Measurements from ENCODE around the gene LRRC52.

LRRC52 gene

DNA sequence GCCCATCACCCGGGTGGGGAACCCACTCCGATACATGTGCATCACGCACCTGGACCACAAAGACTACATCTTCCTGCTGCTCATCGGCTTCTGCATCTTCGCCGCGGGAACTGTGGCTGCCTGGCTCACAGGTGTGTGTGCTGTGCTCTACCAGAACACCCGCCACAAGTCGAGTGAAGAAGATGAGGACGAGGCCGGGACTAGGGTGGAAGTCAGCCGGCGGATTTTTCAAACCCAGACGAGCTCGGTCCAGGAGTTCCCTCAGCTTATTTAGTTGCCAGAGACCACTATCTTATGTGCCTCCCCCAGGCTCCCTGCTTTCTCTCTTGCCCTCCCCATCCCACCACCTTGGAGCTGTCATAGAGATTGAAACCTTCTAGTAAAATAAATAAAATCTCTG lies 19.8 kb downstream of the LRRC52 start:
- H3K4me1 ChIP-seq (ENCODE audit: insufficient read depth, low read length, poor library complexity, severe bottlenecking), result no peaks in the 10 kb centered on the region
- H3K4me3 ChIP-seq (ENCODE audit: low read length, poor library complexity, severe bottlenecking), result no peak overlapping the region
- H3K9me2 ChIP-seq (replicated peaks; ENCODE audit: low read depth, low read length), result no peaks in the 10 kb centered on the region
- no peaks in the 10 kb centered on the region for H3K9me3 ChIP-seq (ENCODE audit: insufficient read depth, low read depth, low read length)
- H3K9ac ChIP-seq (ENCODE audit: low read depth, low read length, poor library complexity, severe bottlenecking), result no peak overlapping the region
- H3F3A ChIP-seq (ENCODE audit: low read depth), result no peaks in the 10 kb centered on the region
- H3K27me3 ChIP-seq (ENCODE audit: insufficient read depth, low read length, poor library complexity, severe bottlenecking), result no peaks in the 10 kb centered on the region
- no peaks in the 10 kb centered on the region for H4K20me1 ChIP-seq (ENCODE audit: insufficient read depth, low read length, poor library complexity, severe bottlenecking)
- H3K36me3 ChIP-seq (ENCODE audit: insufficient read depth, low read length), result no peaks in the 10 kb centered on the region
- H2AFZ ChIP-seq (ENCODE audit: low read length), result no peak overlapping the region
- no peaks in the 10 kb centered on the region for H3K79me2 ChIP-seq (ENCODE audit: insufficient read depth, low read length)
- no peak overlapping the region for H3K4me2 ChIP-seq (ENCODE audit: low read depth, low read length, poor library complexity, severe bottlenecking)
- TF ChIP-seq, protein P1, sequence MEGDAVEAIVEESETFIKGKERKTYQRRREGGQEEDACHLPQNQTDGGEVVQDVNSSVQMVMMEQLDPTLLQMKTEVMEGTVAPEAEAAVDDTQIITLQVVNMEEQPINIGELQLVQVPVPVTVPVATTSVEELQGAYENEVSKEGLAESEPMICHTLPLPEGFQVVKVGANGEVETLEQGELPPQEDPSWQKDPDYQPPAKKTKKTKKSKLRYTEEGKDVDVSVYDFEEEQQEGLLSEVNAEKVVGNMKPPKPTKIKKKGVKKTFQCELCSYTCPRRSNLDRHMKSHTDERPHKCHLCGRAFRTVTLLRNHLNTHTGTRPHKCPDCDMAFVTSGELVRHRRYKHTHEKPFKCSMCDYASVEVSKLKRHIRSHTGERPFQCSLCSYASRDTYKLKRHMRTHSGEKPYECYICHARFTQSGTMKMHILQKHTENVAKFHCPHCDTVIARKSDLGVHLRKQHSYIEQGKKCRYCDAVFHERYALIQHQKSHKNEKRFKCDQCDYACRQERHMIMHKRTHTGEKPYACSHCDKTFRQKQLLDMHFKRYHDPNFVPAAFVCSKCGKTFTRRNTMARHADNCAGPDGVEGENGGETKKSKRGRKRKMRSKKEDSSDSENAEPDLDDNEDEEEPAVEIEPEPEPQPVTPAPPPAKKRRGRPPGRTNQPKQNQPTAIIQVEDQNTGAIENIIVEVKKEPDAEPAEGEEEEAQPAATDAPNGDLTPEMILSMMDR (conservative IDR thresholded peaks at IDR 0.05; ENCODE audit: low read length), result no peak
- no peak for TF ChIP-seq EZH2phosphoT487 (IDR thresholded peaks at IDR 0.05; ENCODE audit: borderline replicate concordance)

DNA sequence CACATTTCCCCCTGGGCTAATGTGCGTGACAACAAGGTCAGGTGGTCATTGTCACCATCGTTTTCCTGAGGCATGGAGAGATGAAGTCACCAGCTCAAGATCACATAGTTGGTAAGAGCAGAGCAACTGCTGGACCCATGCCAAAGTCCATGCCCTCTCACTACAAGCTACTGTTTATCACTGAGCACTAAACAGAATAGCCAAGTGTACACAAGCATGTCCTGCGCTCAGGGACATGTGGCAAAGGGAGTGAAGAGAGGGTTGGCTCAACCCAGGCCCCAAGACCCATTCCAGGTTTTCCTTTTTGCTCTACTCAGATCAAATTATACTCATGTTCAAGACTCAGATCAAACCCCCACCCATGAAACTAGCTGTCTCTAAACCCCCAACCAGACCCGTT lies 20.8 kb downstream of the LRRC52 start:
- Histone ChIP-seq H3K36me3 (ENCODE audit: insufficient read depth, low read length) (no peaks in the 10 kb centered on the region), H3K9me3 (ENCODE audit: insufficient read depth, low read depth, low read length) (no peaks in the 10 kb centered on the region), H3K4me3 (ENCODE audit: low read length, poor library complexity, severe bottlenecking) (no peak overlapping the region), H3F3A (ENCODE audit: low read depth) (no peaks in the 10 kb centered on the region), H3K27me3 (ENCODE audit: insufficient read depth, low read length, poor library complexity, severe bottlenecking) (no peaks in the 10 kb centered on the region), H3K9me2 (replicated peaks; ENCODE audit: low read depth, low read length) (no peaks in the 10 kb centered on the region), H4K20me1 (ENCODE audit: insufficient read depth, low read length, poor library complexity, severe bottlenecking) (no peaks in the 10 kb centered on the region), H2AFZ (ENCODE audit: low read length) (no peak overlapping the region), H3K9ac (ENCODE audit: low read depth, low read length, poor library complexity, severe bottlenecking) (no peak overlapping the region), H3K79me2 (ENCODE audit: insufficient read depth, low read length) (no peaks in the 10 kb centered on the region), H3K4me2 (ENCODE audit: low read depth, low read length, poor library complexity, severe bottlenecking) (no peak overlapping the region), H3K4me1 (ENCODE audit: insufficient read depth, low read length, poor library complexity, severe bottlenecking) (no peaks in the 10 kb centered on the region)
- TF ChIP-seq EZH2phosphoT487 (IDR thresholded peaks at IDR 0.05; ENCODE audit: borderline replicate concordance), result no peak
- TF ChIP-seq, protein P1 (conservative IDR thresholded peaks at IDR 0.05; ENCODE audit: low read length), result no peak

DNA sequence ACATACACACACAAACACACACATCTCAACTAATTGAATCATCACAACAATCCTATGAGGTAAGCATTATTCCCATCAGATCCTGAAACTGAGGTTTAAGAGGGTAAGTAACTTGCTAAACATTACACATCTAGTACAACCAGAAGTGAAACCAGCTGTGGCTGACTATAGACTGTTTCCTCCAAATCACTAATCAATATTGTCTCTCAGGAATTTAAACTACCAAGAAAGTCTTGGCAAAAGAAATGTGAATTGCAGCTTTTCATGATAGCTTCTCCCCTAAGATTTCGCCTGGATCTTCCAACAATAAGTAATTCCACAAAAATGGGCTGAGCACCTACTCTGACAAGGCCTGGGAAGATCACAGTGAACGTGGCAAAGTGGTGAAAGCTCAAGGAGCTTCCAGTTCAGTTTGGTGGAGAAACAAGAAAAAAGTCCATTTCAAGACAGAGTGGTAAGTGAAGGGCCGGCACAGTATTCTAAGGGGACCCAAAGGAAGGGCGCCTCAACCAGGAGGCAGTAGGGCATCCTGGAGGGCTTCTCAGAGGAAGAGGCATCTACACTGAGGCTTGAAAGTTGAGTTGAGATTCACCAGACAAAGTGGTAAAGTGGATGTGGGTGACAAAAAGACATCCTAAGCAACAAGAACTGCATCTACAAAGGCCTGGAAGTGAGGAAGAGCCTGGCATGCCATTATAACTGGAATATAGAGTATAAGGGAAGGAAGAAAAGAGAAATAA lies 22.1 kb downstream of the LRRC52 start:
- no peak overlapping the region for H3K4me2 ChIP-seq (ENCODE audit: low read depth, low read length, poor library complexity, severe bottlenecking)
- no peak overlapping the region for H3K4me3 ChIP-seq (ENCODE audit: low read length, poor library complexity, severe bottlenecking)
- no peaks in the 10 kb centered on the region for H3F3A ChIP-seq (ENCODE audit: low read depth)
- no peak overlapping the region for H2AFZ ChIP-seq (ENCODE audit: low read length)
- TF ChIP-seq, protein P1 (conservative IDR thresholded peaks at IDR 0.05; ENCODE audit: low read length), result no peak
- TF ChIP-seq EZH2phosphoT487 (IDR thresholded peaks at IDR 0.05; ENCODE audit: borderline replicate concordance), result no peak
- no peaks in the 10 kb centered on the region for H3K9me3 ChIP-seq (ENCODE audit: insufficient read depth, low read depth, low read length)
- H3K27me3 ChIP-seq (ENCODE audit: insufficient read depth, low read length, poor library complexity, severe bottlenecking), result no peaks in the 10 kb centered on the region
- no peaks in the 10 kb centered on the region for H3K9me2 ChIP-seq (replicated peaks; ENCODE audit: low read depth, low read length)
- no peaks in the 10 kb centered on the region for H3K79me2 ChIP-seq (ENCODE audit: insufficient read depth, low read length)
- no peaks in the 10 kb centered on the region for H4K20me1 ChIP-seq (ENCODE audit: insufficient read depth, low read length, poor library complexity, severe bottlenecking)
- no peaks in the 10 kb centered on the region for H3K4me1 ChIP-seq (ENCODE audit: insufficient read depth, low read length, poor library complexity, severe bottlenecking)
- no peak overlapping the region for H3K9ac ChIP-seq (ENCODE audit: low read depth, low read length, poor library complexity, severe bottlenecking)
- no peaks in the 10 kb centered on the region for H3K36me3 ChIP-seq (ENCODE audit: insufficient read depth, low read length)
